Islet of Langerhans (tissue), 1 donor: ENCODE data around the gene RNMT.
A peak's percentile ranks its signal among the peaks of the same experiment; 100 is the strongest.

Experiments
- FAIRE-seq: peaks from one replicate; lab custom pipeline; 2011; peaks lifted over from hg19 to GRCh38; lab: Jason Lieb, UNC

Gene RNMT

DNA sequence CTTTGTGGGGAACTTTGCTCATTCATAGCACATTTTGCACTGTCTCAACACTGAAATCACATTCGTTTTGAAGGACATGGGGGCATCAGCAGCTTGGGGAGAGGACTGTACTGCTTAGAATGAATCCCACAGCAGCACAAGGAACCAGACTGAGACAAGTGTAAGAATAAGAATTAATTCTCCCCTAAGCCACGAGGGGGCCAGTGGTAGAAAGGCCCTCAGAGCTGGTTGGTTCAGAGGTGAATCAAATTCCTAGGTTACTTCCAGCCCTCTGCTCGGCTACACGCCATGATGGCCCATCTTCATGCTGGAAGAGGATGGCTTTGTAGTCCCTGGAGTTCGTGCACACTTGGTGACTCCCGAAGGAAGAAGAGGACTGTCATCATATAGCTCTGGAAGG is 85.5 kb downstream of the RNMT start:
- FAIRE-seq = no peak

DNA sequence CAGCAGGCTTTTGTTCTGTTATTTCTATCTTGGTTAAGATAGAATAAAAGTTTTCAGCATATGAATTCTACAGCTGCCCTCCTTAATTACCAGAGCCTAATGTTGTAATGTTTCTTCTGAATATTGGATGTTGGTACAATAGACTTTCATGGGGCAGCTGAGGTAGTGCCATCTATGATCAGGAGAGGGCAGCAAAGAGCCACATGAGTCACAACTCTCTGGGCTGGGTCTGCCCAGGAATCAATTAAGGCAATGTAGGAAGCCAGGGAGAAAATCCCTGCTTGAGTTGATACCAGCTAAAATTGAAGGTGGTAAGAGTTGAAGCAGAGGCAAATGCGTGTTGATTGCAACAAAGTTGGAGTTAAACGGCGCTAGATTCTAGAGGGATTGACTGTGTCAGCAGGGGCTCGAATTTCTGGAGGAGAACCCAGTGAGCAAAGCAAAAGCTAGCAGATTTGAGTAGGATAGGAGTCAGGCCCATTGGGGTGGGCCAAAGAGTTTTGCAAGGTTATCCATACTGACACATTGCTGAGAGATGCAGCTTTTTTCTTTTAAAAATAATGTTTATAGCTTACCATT is 86.9 kb downstream of the RNMT start:
- FAIRE-seq = peak; percentile 58
